DND-41 (cell line): Measurements from ENCODE around the gene FRMD3.

ENCODE experiments used
- ATAC-seq: fragments of 200-7000 bp; cut with Tn5 transposase; 3 replicates; pipeline ENCODE4 v1.9.1; 2021; ENCODE audit warnings: low read depth; ENCODE audit not compliant: insufficient read depth
- DNase-seq: peaks from one replicate; pipeline ENCODE4 v3.0.0-alpha.2; 2020
- H2AFZ ChIP-seq: 2 replicates; pipeline ENCODE4 v1.6.0; 2012; ENCODE audit warnings: low read depth, low read length
- H3K27ac ChIP-seq: 2 replicates; pipeline ENCODE4 v1.5.1; 2012; ENCODE audit warnings: low read length, inconsistent platforms
- H3K27me3 ChIP-seq: fragments of 200-600 bp; sonication (generic); 2 replicates; pipeline ENCODE4 v1.6.0; 2012; ENCODE audit warnings: low read length, mild to moderate bottlenecking, inconsistent platforms; ENCODE audit not compliant: insufficient read depth, poor library complexity
- H3K36me3 ChIP-seq: 2 replicates; pipeline ENCODE4 v1.5.1; 2012; ENCODE audit warnings: low read length, inconsistent platforms; ENCODE audit not compliant: insufficient read depth
- H3K4me1 ChIP-seq: 2 replicates; pipeline ENCODE4 v1.5.1; 2012; ENCODE audit warnings: mild to moderate bottlenecking, low read length; ENCODE audit not compliant: insufficient read depth
- H3K4me2 ChIP-seq: 2 replicates; pipeline ENCODE4 v1.6.0; 2012; ENCODE audit warnings: mild to moderate bottlenecking, moderate library complexity, low read length, inconsistent platforms; ENCODE audit not compliant: insufficient read depth
- H3K4me3 ChIP-seq, 2 experiments: fragments of 200-600 bp in 1 of 2; shearing (Covaris generic) in 1 of 2; 2 replicates each; pipeline ENCODE4 v1.5.1; 2012 to 2016; ENCODE audit warnings: inconsistent platforms in 2 of 2, low read length in 2 of 2, mild to moderate bottlenecking in 2 of 2, low read depth in 1 of 2, moderate library complexity in 1 of 2
- H3K79me2 ChIP-seq: 2 replicates; pipeline ENCODE4 v1.6.0; 2012; ENCODE audit warnings: low read length, inconsistent platforms; ENCODE audit not compliant: insufficient read depth
- H3K9ac ChIP-seq: 2 replicates; pipeline ENCODE4 v1.6.0; 2012; ENCODE audit warnings: low read depth, mild to moderate bottlenecking, inconsistent platforms, low read length, moderate library complexity
- H3K9me3 ChIP-seq: 2 replicates; pipeline ENCODE4 v1.5.1; 2012; ENCODE audit warnings: low read length, moderate library complexity, mild to moderate bottlenecking, inconsistent platforms; ENCODE audit not compliant: insufficient read depth, severe bottlenecking
- H4K20me1 ChIP-seq: 2 replicates; pipeline ENCODE4 v1.6.0; 2012; ENCODE audit warnings: low read length; ENCODE audit not compliant: insufficient read depth
- EZH2 ChIP-seq: IDR thresholded peaks from 3 replicates; pipeline ENCODE4 v1.6.1; 2012; ENCODE audit warnings: borderline replicate concordance, low read depth, mild to moderate bottlenecking, moderate library complexity, low read length, inconsistent platforms; ENCODE audit not compliant: severe bottlenecking
- TF ChIP-seq, protein P1 (sequence below): IDR thresholded peaks from 2 replicates; pipeline ENCODE4 v1.5.1; 2012; ENCODE audit warnings: borderline replicate concordance, low read length, moderate library complexity, mild to moderate bottlenecking; ENCODE audit not compliant: poor library complexity, severe bottlenecking; ENCODE audit errors: extremely low read depth

Gene FRMD3

DNA sequence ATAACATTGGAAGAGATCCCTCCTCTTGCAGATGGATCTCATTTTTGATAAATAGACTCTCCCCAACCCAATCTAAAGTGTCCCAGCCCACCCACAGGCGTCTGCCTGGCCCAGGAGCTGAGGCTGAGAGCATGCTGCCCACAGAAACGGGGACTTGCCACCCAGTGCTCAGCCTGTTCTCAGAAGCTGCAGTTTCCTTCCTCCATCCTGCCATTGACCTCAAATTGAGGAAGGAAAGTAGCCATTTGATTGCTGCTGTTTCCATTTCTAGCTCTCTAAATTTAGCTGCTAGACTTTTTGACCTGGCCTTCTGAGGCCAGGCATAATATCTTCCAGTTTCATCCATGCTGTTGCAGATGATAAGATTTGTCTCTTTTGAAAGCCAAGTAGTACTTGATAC, 31.1 kb upstream of the FRMD3 start:
- ATAC-seq (no peak), DNase-seq (no peak)
- Histone ChIP-seq H3K9ac (no peak overlapping the region), H3K27me3 (no peaks in the 10 kb centered on the region), H3K9me3 (no peaks in the 10 kb centered on the region), H2AFZ (no peak overlapping the region), H3K4me3 (no peak overlapping the region), H3K27ac (no peak overlapping the region), H3K79me2 (no peaks in the 10 kb centered on the region), H3K4me2 (no peak overlapping the region), H3K4me1 (peaks cover 7% of the 10 kb centered on the region; the same call in 1 of the 2 replicates), H4K20me1 (no peaks in the 10 kb centered on the region), H3K36me3 (no peaks in the 10 kb centered on the region)
- no peak for TF ChIP-seq EZH2
- TF ChIP-seq, protein P1, sequence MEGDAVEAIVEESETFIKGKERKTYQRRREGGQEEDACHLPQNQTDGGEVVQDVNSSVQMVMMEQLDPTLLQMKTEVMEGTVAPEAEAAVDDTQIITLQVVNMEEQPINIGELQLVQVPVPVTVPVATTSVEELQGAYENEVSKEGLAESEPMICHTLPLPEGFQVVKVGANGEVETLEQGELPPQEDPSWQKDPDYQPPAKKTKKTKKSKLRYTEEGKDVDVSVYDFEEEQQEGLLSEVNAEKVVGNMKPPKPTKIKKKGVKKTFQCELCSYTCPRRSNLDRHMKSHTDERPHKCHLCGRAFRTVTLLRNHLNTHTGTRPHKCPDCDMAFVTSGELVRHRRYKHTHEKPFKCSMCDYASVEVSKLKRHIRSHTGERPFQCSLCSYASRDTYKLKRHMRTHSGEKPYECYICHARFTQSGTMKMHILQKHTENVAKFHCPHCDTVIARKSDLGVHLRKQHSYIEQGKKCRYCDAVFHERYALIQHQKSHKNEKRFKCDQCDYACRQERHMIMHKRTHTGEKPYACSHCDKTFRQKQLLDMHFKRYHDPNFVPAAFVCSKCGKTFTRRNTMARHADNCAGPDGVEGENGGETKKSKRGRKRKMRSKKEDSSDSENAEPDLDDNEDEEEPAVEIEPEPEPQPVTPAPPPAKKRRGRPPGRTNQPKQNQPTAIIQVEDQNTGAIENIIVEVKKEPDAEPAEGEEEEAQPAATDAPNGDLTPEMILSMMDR: no peak

DNA sequence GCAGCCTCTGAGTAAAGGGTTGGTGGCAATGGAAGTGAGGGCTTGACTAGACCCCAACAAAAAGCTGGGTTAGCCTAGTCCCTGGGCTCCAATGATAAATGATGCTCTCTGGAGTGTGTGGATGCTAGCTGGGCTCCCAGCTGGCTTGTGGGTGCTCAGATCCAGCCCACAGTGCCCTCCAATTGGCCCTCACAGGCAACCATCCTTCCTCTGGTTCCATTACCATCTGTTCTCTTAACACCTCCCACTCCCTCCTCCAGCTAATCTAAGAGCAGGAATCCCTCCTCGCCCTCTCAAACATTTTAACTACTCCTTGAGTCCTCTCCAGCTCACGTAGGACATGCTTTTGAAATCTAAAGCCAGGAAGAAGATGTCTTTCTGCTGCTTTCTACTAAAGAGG, 25.2 kb upstream of the FRMD3 start:
- Histone ChIP-seq H3K36me3 (no peaks in the 10 kb centered on the region), H3K4me1 (no peaks in the 10 kb centered on the region), H3K9me3 (no peaks in the 10 kb centered on the region), H4K20me1 (no peaks in the 10 kb centered on the region), H3K4me3 (no peak overlapping the region), H2AFZ (no peak overlapping the region), H3K27me3 (no peaks in the 10 kb centered on the region), H3K9ac (no peak overlapping the region), H3K27ac (no peak overlapping the region), H3K4me2 (no peak overlapping the region), H3K79me2 (no peaks in the 10 kb centered on the region)
- ATAC-seq (no peak), DNase-seq (no peak)
- TF ChIP-seq, protein P1: no peak
- TF ChIP-seq EZH2: no peak

DNA sequence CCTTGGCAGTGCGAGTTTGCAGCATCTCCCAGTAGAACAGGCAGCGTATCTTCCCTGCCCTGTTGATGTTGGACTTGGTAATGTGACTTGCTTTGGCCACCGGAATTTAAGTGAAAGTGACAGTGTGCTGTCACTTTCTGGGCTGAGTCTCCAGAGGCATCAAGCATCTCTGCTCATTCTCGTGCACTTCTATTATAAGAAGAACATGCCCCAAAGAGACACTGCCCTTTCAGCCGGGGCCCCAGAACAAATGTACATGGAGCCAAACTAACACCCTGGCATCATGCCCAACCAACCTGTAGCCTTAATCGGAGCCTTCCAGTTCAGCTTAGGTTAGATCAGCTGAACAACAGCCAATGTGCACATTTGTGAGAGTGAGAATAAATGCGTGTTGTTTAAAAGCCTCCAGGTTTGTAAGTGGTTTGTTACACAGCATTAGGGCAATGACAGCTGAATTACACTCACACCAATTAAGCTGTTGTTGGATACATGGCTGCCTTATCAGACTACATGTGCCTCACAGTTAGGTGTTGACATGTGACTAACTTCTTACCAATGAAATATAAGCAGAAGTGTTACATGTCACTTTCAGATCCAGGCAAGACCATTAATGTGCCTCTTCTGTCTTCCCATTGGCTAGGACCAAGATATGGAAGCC, 22.1 kb upstream of the FRMD3 start:
- H3K27me3 ChIP-seq: no peaks in the 10 kb centered on the region

More for the DNA sequence above, 22.1 kb upstream of the FRMD3 start:
- Histone ChIP-seq H3K4me3 (no peak overlapping the region), H3K4me2 (no peak overlapping the region), H3K27ac (no peak overlapping the region), H3K4me1 (no peaks in the 10 kb centered on the region), H4K20me1 (no peaks in the 10 kb centered on the region), H3K9me3 (no peaks in the 10 kb centered on the region), H3K9ac (no peak overlapping the region), H3K79me2 (no peaks in the 10 kb centered on the region), H3K36me3 (no peaks in the 10 kb centered on the region), H2AFZ (no peak overlapping the region)
- no peak for DNase-seq
- ATAC-seq: no peak
- TF ChIP-seq EZH2: no peak
- TF ChIP-seq, protein P1: no peak
